Measurements from ENCODE around the gene OCRL. TPM values are rescaled to one million over a fixed set of nuclear protein-coding genes. Genes with fewer than 3 reads are reported as not detected.

The OCRL gene
- total and polyA plus RNA-seq, 2 of the 13 experiments (the other 11 are each of a cell fraction or from before 2014, with no cell fraction given), result 13.4 to 32.0 TPM

- TF ChIP-seq PPARG (CRISPR knock-in tag; conservative IDR thresholded peaks at IDR 0.05) (0 out of 2 replicates have a peak, but pooled peaks have one; percentile 24), TRAFD1 (CRISPR knock-in tag; IDR thresholded peaks at IDR 0.05; ENCODE audit: borderline replicate concordance) (no peak), ZNF747 (CRISPR knock-in tag; IDR thresholded peaks at IDR 0.05; ENCODE audit: borderline replicate concordance) (no peak), FOXK1 (CRISPR knock-in tag; IDR thresholded peaks at IDR 0.05; ENCODE audit: borderline replicate concordance, low read depth) (no peak), ZNF607 (CRISPR knock-in tag; IDR thresholded peaks at IDR 0.05; ENCODE audit: borderline replicate concordance) (no peak), SP1 (IDR thresholded peaks at IDR 0.05) (no peak), SP1 (CRISPR knock-in tag; IDR thresholded peaks at IDR 0.05) (no peak), ZNF761 (CRISPR knock-in tag; conservative IDR thresholded peaks at IDR 0.05) (no peak), SAFB2 (CRISPR knock-in tag; IDR thresholded peaks at IDR 0.05; ENCODE audit: borderline replicate concordance, low read depth) (no peak), KIAA2018 (CRISPR knock-in tag; IDR thresholded peaks at IDR 0.05; ENCODE audit: borderline replicate concordance) (no peak), HNF4A (CRISPR knock-in tag; IDR thresholded peaks at IDR 0.05) (no peak), NR2F6 (IDR thresholded peaks at IDR 0.05) (peak; percentile 70), NR2F6 (CRISPR knock-in tag; IDR thresholded peaks at IDR 0.05) (peak; percentile 47; the same call in 1 of the 2 replicates), HOXA9 (CRISPR knock-in tag; IDR thresholded peaks at IDR 0.05; ENCODE audit: borderline replicate concordance) (no peak), RCOR2 (CRISPR knock-in tag; IDR thresholded peaks at IDR 0.05) (no peak), CBX5 (CRISPR knock-in tag; IDR thresholded peaks at IDR 0.05; ENCODE audit: borderline replicate concordance) (no peak), ZNF296 (CRISPR knock-in tag; conservative IDR thresholded peaks at IDR 0.05) (no peak), ZZZ3 (CRISPR knock-in tag; IDR thresholded peaks at IDR 0.05; ENCODE audit: borderline replicate concordance) (no peak), ZNF253 (CRISPR knock-in tag; IDR thresholded peaks at IDR 0.05; ENCODE audit: borderline replicate concordance) (no peak), ATF4 (CRISPR knock-in tag; IDR thresholded peaks at IDR 0.05) (no peak), POLR2AphosphoS2 (IDR thresholded peaks at IDR 0.05; ENCODE audit: low read depth, low read length) (no peak), FOXP1 (IDR thresholded peaks at IDR 0.05) (no peak), FOXP1 (CRISPR knock-in tag; IDR thresholded peaks at IDR 0.05) (peak; percentile 71; the same call in 1 of the 2 replicates)
Measured at GRCh38 chrX:129585691-129586090, 45.6 kb downstream of the OCRL start (continued).

All from HepG2 (cell line).